HG03045 (cell line): ENCODE results near the gene PYGB.

Experiments used
- ATAC-seq: cut with Tn5 transposase; IDR thresholded peaks from one replicate; pipeline ENCODE4 v1.9.1; 2021; ENCODE audit warnings: mild to moderate bottlenecking, moderate library complexity; ENCODE audit not compliant: unreplicated experiment

PYGB gene

DNA sequence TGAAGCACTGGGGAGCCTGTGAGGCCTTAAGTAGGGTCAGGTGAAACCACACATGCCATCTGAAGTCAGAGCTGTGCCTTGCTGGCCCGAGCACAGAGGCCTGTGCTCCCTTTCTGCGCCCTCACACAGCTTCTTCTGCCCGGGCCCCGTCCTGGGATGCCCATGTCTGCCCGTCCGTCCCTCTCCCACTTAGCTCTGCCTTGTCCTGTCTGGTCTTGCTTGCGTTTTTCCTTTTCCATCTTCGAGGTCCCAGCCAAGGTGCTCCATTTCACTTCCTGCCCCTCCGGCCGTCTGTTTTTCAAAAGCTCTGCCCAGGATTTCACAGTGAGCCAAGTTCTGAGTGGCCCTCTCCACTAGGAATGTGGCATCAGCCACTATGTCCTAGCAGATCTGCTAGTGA, 45.6 kb downstream of the PYGB start:
- no peak for ATAC-seq

GRCh38 chr20:25293910-25294458, 46.1 kb downstream of the PYGB start:
- ATAC-seq = no peak

- ATAC-seq = no peak
Measured at GRCh38 chr20:25294459-25295385, 46.8 kb downstream of the PYGB start.

DNA sequence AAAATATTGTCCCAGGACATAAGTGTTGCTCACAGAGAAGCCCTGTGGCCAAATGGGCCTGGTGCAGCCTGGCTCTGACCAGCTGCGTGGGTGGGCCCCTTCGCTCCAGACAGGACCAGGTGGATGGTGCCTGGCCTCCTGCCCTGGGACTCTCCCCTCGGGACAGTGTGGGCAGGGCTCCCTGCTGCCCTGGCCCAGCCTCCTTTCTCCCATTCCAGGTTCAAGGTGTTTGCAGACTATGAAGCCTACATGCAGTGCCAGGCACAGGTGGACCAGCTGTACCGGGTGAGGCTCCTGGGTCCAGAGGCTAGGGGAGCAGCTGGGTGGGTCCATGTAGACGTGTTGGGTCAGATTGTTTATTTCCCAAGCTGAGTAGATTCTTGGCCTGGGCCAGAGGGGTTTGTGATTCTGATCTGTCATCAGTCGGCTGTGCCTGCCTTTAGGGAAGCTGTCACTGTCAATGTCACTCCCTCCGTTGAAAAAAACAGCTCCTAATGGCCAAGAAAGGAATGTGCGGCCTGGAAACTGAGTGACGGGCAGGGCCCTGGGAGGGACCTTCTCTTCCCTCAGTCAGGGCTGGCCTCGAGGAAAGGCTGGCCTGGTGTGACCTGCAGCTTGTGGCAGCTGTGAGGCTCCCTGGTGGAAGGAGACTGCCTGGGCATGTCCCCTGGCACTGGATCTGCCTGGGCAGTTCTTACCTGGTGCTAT, 47.7 kb downstream of the PYGB start:
- ATAC-seq = no peak

DNA sequence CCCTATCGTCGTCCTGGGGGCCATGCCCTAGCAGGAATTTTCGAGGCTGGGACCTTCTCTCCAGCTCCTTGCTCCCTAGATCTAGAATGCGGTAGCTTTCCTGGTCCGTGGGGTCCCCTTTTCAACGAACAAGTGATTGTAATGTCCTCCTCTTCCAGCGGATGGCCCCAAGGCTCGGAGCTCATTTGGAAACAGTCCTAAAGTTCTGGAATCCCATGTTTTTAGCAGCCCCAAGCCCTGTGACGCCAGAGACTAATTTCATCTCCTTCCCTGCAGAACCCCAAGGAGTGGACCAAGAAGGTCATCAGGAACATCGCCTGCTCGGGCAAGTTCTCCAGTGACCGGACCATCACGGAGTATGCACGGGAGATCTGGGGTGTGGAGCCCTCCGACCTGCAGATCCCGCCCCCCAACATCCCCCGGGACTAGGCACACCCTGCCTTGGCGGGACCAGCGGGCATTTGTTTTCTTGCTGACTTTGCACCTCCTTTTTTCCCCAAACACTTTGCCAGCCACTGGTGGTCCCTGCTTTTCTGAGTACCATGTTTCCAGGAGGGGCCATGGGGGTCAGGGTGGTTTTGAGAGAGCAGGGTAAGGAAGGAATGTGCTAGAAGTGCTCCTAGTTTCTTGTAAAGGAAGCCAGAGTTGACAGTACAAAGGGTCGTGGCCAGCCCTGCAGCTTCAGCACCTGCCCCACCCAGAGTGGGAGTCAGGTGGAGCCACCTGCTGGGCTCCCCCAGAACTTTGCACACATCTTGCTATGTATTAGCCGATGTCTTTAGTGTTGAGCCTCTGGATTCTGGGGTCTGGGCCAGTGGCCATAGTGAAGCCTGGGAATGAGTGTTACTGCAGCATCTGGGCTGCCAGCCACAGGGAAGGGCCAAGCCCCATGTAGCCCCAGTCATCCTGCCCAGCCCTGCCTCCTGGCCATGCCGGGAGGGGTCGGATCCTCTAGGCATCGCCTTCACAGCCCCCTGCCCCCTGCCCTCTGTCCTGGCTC, 48.5 kb downstream of the PYGB start:
- ATAC-seq = peak; percentile 31

DNA sequence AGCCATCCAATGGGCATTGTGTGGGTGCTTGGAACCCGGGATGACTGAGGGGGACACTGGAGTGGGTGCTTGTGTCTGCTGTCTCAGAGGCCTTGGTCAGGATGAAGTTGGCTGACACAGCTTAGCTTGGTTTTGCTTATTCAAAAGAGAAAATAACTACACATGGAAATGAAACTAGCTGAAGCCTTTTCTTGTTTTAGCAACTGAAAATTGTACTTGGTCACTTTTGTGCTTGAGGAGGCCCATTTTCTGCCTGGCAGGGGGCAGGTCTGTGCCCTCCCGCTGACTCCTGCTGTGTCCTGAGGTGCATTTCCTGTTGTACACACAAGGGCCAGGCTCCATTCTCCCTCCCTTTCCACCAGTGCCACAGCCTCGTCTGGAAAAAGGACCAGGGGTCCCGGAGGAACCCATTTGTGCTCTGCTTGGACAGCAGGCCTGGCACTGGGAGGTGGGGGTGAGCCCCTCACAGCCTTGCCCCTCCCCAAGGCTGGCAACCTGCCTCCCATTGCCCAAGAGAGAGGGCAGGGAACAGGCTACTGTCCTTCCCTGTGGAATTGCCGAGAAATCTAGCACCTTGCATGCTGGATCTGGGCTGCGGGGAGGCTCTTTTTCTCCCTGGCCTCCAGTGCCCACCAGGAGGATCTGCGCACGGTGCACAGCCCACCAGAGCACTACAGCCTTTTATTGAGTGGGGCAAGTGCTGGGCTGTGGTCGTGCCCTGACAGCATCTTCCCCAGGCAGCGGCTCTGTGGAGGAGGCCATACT, 49.4 kb downstream of the PYGB start:
- ATAC-seq = peak; percentile 58

- no peak for ATAC-seq
Measured at GRCh38 chr20:25299806-25300205, 51.9 kb downstream of the PYGB start.

- no peak for ATAC-seq
Measured at GRCh38 chr20:25300496-25301170, 52.7 kb downstream of the PYGB start.

- ATAC-seq = no peak
Measured at GRCh38 chr20:25301357-25301920, 53.6 kb downstream of the PYGB start.

DNA sequence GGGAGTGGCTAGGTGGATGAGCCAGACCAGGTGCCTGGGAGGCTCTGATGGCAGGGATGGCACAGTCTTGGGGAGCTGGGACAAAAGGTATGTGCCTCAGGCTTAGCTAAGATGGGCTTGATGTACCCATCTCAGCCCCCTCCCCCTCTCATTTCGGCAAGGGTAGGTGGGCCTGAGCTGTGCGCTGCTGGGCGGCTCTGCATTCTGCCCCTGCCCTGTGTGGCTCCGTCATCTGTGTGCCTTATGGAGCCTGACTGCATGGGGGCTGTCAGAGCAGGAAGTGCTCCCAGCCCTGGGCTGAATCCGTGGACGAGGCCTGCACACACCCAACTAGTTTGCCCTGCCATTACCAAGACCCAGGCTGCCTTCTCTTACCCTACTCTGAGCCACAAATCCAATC, 54.7 kb downstream of the PYGB start:
- ATAC-seq = no peak

GRCh38 chr20:25303292-25304024, 55.6 kb downstream of the PYGB start:
- no peak for ATAC-seq

DNA sequence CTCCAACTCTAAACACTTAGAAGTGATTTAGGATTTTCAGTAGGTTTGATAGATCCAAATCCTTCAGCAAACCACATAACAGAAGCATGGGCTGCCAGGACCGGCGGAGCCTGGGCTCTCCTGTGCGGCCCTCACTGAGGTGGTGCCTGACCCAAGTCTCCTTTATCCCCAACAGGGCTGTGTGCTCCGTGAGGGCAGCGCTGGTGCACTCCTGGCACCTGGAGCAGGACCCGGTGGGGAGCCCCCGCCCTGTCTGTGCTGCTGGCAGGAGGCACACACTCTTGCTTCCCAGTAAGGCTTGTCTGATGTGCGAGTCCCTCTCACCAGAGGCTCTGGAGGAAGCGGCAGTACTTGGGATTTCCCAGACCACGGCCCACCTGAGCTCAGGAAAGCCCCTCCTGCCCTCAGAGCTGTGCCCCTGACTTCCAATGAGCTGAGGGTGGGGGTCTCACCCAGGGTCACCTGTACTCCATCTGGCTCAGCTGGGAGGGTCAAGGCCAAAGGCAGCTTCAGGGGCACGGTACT, 56.2 kb downstream of the PYGB start:
- ATAC-seq = no peak

DNA sequence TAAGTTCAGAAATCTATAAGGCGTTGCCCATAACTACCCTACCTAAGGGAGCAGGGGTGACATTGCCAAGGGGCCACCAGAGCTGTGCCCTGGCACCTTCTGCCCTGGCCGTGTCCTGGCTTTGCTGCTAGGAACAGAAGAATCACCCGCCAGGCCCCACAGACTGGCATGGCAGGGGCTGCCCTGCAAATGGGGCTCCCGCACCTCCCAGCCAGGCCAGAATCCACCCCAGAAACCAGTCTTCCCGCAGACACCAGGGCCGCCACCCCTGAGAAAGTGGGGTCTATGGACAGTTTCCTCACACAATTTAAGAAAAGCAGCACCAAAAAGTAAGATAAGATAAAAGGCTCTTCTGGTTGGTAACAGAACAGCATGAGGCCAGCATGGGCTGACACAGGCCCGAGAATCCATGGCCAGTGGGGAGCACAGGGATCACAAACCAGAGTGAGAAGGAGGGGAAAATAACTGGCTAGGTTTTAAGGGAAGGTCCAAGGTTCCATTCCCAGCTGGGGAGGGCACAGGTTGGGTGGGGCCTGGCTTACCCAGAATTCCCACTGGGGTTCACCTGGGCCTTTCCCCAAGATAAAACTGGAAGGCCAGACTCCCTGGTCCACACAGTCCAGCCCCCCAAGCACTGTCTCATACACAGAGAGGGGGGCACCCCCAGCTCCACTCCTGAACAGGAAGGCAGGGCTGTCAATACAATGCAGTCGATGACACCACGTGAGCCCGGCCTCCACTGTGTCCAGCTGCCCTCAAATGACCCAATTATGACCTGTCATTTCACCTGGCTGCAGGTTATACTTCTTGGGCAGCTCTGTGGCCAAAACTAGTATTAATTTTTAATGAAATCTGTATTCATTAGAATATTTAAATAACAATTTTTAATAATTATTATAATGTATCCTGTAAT, 59.4 kb downstream of the PYGB start:
- ATAC-seq = no peak

GRCh38 chr20:25308083-25308491, 60.2 kb downstream of the PYGB start:
- no peak for ATAC-seq

- no peak for ATAC-seq
Measured at GRCh38 chr20:25308671-25309394, 60.9 kb downstream of the PYGB start.
